Thyroid gland (tissue), 4 donors: ENCODE data around the gene GALNT5.

Source experiments
- CTCF ChIP-seq, 6 experiments: fragments of 200-600 bp in 3 of 6; fragments of 450-650 bp in 3 of 6; sonication (generic) in 3 of 6; IDR thresholded peaks; one replicate each; pipeline ENCODE4 v1.5.1; 2016 to 2019; ENCODE audit warnings: antibody characterized with exemption in 6 of 6, mild to moderate bottlenecking in 2 of 6, inconsistent platforms in 1 of 6, moderate library complexity in 1 of 6
- POLR2A ChIP-seq, 2 donors: fragments of 450-650 bp; IDR thresholded peaks; one replicate each; pipeline ENCODE4 v1.6.1; 2017; ENCODE audit warnings: antibody characterized with exemption in 2 of 2, mild to moderate bottlenecking in 2 of 2, moderate library complexity in 1 of 2

- TF ChIP-seq CTCF (IDR thresholded peaks at IDR 0.05): no peak
- no peak for TF ChIP-seq POLR2A (IDR thresholded peaks at IDR 0.05)
These were observed 4.7 kb downstream of the GALNT5 start for GRCh38 chr2:157262248-157262647.
